ENCODE data around the gene FRAT2. TPM values are rescaled to one million over a fixed set of nuclear protein-coding genes. Genes with fewer than 3 reads are reported as not detected.

The FRAT2 gene
- total and polyA plus RNA-seq, 10 of the 15 experiments (the other 5 are each of a cell fraction or from before 2014, with no cell fraction given), result 0.69 to 5.9 (median 3.8) TPM

GRCh38 chr10:97358349-97358748, 23.8 kb upstream of the FRAT2 start (continued):
- TF ChIP-seq ZBTB11 (CRISPR knock-in tag; IDR thresholded peaks at IDR 0.05), result no peak
- no peak for TF ChIP-seq SPI1 (IDR thresholded peaks at IDR 0.05; ENCODE audit: borderline replicate concordance, insufficient read depth, low read depth, low read length)

- H3K4me2 ChIP-seq (ENCODE audit: control insufficient read depth, insufficient read depth), result no peak overlapping the region
- no peaks in the 10 kb centered on the region for H3K4me1 ChIP-seq (ENCODE audit: control insufficient read depth, insufficient read depth, low read length)
- peaks cover 9 to 27% of the 10 kb centered on the region in 2 experiments for H3K36me3 ChIP-seq (ENCODE audit: control insufficient read depth in 2 of 2, insufficient read depth in 2 of 2, low read length in 1 of 2)
- ChIA-PET CTCF (interaction anchor here (3.9 kb wide), 1 partner anchor 79 kb away, joined by 26 read pairs; no protein-coding TSS in a partner anchor), RAD21 (ENCODE audit: unreplicated experiment) (no interaction called here), POLR2A (no interaction called here), SMC1A (ENCODE audit: uncharacterized antibody, unreplicated experiment) (no interaction called here)
- no peaks in the 10 kb centered on the region for H4K20me1 ChIP-seq (ENCODE audit: control insufficient read depth, insufficient read depth)
- no TSS peak for BruUV-seq (replicated peaks)
- H3K27ac ChIP-seq (ENCODE audit: control insufficient read depth, insufficient read depth), result no peak overlapping the region
- H3K27me3 ChIP-seq (replicated peaks in 1 of 2; ENCODE audit: control insufficient read depth in 2 of 2, insufficient read depth in 2 of 2, low read length in 1 of 2), result no peaks in the 10 kb centered on the region
- no peak overlapping the region for H3K4me3 ChIP-seq
- in situ Hi-C loops (cut with MboI), result no loop called here
- H2AFZ ChIP-seq (ENCODE audit: control insufficient read depth, low read depth, low read length), result no peak overlapping the region
- WGBS (ENCODE audit: insufficient coverage, insufficient replicate concordance, low lambda C conversion rate, missing lambda C conversion rate), result 88% methylated on average over 7 of the region's 7 CpGs
- DNase-seq (ENCODE audit: low read depth, low spot score) (no peak), FAIRE-seq (no peak), ATAC-seq (no peak)
- H3K79me2 ChIP-seq (ENCODE audit: control insufficient read depth, insufficient read depth, low read length), result no peaks in the 10 kb centered on the region
- intact Hi-C loops (cut with micrococcal nuclease; ENCODE audit: unreplicated experiment), result no loop called here
- no peak overlapping the region for H3K9ac ChIP-seq (ENCODE audit: control insufficient read depth, insufficient read depth, low read length)
- H3K9me3 ChIP-seq (replicated peaks; ENCODE audit: control insufficient read depth, insufficient read depth, low read length), result no peaks in the 10 kb centered on the region
- TF ChIP-seq SREBF1 (IDR thresholded peaks at IDR 0.05; ENCODE audit: low read length) (no peak), ZBTB40 (IDR thresholded peaks at IDR 0.05; ENCODE audit: borderline replicate concordance) (no peak), GABPA (IDR thresholded peaks at IDR 0.05; ENCODE audit: low read depth) (no peak), NFYB (IDR thresholded peaks at IDR 0.05; ENCODE audit: insufficient read depth, low read depth, low read length) (no peak), RELB (IDR thresholded peaks at IDR 0.05; ENCODE audit: low read depth) (no peak), ZBTB4 (CRISPR knock-in tag; IDR thresholded peaks at IDR 0.05) (no peak)
Observed at GRCh38 chr10:97356918-97357317, 22.4 kb upstream of the FRAT2 start.
